ENCODE data around the gene RPS18. TPM values are rescaled to one million over a fixed set of nuclear protein-coding genes. Genes with fewer than 3 reads are reported as not detected.

Gene RPS18
- total and polyA plus RNA-seq, 2 of the 13 experiments (the other 11 are each of a cell fraction or from before 2014, with no cell fraction given), result 3,896 to 5,806 TPM

DNA sequence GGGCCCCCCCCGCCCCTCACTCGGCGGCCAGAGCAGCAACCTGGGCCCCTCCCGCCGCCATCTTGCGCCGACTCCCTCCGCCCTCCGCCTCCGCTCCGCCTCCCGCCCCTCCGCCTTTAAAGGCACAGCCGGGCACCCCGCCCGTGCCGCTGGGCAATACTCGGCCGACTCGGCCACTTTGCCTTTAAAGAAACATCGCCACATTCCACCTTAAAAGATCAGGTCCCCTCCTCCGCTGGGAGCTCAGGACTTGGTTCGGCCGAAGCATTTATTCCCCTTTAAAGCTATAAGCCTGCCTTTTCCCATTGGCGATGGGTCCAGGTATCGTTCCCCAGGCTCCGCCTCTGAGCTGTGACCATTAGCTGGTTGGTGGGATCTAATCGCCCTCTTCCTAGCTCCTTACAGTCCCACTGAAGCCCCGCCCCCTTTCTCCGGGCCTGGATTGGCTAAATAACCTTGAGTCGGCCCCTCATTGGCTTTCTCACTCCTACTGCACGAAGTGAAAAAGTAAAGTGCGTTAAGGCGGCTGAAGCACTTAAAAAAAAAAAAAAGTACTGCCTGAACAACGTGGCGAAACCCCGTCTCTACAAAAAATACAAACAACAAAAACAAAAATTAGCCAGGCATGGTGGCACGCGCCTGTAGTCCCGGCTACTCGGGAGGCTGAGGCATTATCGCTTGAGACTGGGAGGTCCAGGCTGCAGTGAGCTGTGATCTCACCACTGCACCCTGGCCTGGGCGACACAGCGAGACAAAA is 46.0 kb downstream of the RPS18 start, which contains the start of gene ZBTB22 (continued):
- no peak for TF ChIP-seq ZNF552 (CRISPR knock-in tag; IDR thresholded peaks at IDR 0.05; ENCODE audit: borderline replicate concordance)
- TF ChIP-seq ZNF7 (CRISPR knock-in tag; IDR thresholded peaks at IDR 0.05), result no peak
- TF ChIP-seq, protein P1, sequence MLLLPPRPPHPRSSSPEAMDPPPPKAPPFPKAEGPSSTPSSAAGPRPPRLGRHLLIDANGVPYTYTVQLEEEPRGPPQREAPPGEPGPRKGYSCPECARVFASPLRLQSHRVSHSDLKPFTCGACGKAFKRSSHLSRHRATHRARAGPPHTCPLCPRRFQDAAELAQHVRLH (CRISPR knock-in tag; IDR thresholded peaks at IDR 0.05; ENCODE audit: borderline replicate concordance, low read depth), result peak; percentile 7; the same call in 1 of the 2 replicates
- TF ChIP-seq ZFP82 (CRISPR knock-in tag; IDR thresholded peaks at IDR 0.05; ENCODE audit: borderline replicate concordance), result no peak
- TF ChIP-seq, protein P2, sequence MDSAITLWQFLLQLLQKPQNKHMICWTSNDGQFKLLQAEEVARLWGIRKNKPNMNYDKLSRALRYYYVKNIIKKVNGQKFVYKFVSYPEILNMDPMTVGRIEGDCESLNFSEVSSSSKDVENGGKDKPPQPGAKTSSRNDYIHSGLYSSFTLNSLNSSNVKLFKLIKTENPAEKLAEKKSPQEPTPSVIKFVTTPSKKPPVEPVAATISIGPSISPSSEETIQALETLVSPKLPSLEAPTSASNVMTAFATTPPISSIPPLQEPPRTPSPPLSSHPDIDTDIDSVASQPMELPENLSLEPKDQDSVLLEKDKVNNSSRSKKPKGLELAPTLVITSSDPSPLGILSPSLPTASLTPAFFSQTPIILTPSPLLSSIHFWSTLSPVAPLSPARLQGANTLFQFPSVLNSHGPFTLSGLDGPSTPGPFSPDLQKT (CRISPR knock-in tag; IDR thresholded peaks at IDR 0.05; ENCODE audit: borderline replicate concordance), result no peak
- no peak for TF ChIP-seq ZNF589 (CRISPR knock-in tag; conservative IDR thresholded peaks at IDR 0.05)
- TF ChIP-seq GTF2F1 (IDR thresholded peaks at IDR 0.05; ENCODE audit: low read length), result no peak
- TF ChIP-seq, protein P3, sequence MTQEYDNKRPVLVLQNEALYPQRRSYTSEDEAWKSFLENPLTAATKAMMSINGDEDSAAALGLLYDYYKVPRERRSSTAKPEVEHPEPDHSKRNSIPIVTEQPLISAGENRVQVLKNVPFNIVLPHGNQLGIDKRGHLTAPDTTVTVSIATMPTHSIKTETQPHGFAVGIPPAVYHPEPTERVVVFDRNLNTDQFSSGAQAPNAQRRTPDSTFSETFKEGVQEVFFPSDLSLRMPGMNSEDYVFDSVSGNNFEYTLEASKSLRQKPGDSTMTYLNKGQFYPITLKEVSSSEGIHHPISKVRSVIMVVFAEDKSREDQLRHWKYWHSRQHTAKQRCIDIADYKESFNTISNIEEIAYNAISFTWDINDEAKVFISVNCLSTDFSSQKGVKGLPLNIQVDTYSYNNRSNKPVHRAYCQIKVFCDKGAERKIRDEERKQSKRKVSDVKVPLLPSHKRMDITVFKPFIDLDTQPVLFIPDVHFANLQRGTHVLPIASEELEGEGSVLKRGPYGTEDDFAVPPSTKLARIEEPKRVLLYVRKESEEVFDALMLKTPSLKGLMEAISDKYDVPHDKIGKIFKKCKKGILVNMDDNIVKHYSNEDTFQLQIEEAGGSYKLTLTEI (CRISPR knock-in tag; conservative IDR thresholded peaks at IDR 0.05), result no peak
- peak; percentile 70 for TF ChIP-seq ZNF264 (CRISPR knock-in tag; IDR thresholded peaks at IDR 0.05)
- no peak for TF ChIP-seq MIER3 (CRISPR knock-in tag; IDR thresholded peaks at IDR 0.05; ENCODE audit: borderline replicate concordance)
- no peak for TF ChIP-seq TBX3 (IDR thresholded peaks at IDR 0.05; ENCODE audit: borderline replicate concordance)
- TF ChIP-seq BHLHE40 (IDR thresholded peaks at IDR 0.05; ENCODE audit: low read length), result 0 out of 2 replicates have a peak, but pooled peaks have one; percentile 26
- no peak for TF ChIP-seq EHMT2 (IDR thresholded peaks at IDR 0.05; ENCODE audit: borderline replicate concordance, low read depth, low read length)
- TF ChIP-seq, protein P4, sequence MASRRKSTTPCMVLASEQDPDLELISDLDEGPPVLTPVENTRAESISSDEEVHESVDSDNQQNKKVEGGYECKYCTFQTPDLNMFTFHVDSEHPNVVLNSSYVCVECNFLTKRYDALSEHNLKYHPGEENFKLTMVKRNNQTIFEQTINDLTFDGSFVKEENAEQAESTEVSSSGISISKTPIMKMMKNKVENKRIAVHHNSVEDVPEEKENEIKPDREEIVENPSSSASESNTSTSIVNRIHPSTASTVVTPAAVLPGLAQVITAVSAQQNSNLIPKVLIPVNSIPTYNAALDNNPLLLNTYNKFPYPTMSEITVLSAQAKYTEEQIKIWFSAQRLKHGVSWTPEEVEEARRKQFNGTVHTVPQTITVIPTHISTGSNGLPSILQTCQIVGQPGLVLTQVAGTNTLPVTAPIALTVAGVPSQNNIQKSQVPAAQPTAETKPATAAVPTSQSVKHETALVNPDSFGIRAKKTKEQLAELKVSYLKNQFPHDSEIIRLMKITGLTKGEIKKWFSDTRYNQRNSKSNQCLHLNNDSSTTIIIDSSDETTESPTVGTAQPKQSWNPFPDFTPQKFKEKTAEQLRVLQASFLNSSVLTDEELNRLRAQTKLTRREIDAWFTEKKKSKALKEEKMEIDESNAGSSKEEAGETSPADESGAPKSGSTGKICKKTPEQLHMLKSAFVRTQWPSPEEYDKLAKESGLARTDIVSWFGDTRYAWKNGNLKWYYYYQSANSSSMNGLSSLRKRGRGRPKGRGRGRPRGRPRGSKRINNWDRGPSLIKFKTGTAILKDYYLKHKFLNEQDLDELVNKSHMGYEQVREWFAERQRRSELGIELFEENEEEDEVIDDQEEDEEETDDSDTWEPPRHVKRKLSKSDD (CRISPR knock-in tag; IDR thresholded peaks at IDR 0.05; ENCODE audit: low read depth), result no peak
- TF ChIP-seq ZNF672 (CRISPR knock-in tag; IDR thresholded peaks at IDR 0.05), result no peak
- TF ChIP-seq, protein P5, sequence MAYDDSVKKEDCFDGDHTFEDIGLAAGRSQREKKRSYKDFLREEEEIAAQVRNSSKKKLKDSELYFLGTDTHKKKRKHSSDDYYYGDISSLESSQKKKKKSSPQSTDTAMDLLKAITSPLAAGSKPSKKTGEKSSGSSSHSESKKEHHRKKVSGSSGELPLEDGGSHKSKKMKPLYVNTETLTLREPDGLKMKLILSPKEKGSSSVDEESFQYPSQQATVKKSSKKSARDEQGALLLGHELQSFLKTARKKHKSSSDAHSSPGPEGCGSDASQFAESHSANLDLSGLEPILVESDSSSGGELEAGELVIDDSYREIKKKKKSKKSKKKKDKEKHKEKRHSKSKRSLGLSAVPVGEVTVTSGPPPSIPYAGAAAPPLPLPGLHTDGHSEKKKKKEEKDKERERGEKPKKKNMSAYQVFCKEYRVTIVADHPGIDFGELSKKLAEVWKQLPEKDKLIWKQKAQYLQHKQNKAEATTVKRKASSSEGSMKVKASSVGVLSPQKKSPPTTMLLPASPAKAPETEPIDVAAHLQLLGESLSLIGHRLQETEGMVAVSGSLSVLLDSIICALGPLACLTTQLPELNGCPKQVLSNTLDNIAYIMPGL (CRISPR knock-in tag; IDR thresholded peaks at IDR 0.05; ENCODE audit: borderline replicate concordance in 1 of 2, low read depth in 1 of 2), result peak; percentile 51 to 65; a peak in 2 of 4 replicates
- TF ChIP-seq ZNF703 (CRISPR knock-in tag; IDR thresholded peaks at IDR 0.05; ENCODE audit: borderline replicate concordance), result no peak
- TF ChIP-seq ZBTB7A (CRISPR knock-in tag; IDR thresholded peaks at IDR 0.05), result no peak
- TF ChIP-seq, protein P6, sequence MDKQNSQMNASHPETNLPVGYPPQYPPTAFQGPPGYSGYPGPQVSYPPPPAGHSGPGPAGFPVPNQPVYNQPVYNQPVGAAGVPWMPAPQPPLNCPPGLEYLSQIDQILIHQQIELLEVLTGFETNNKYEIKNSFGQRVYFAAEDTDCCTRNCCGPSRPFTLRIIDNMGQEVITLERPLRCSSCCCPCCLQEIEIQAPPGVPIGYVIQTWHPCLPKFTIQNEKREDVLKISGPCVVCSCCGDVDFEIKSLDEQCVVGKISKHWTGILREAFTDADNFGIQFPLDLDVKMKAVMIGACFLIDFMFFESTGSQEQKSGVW (CRISPR knock-in tag; IDR thresholded peaks at IDR 0.05; ENCODE audit: borderline replicate concordance), result no peak

All from HepG2 (cell line).